Panc1 (cell line): Measurements from ENCODE around the gene RASGRP3.

ENCODE experiments used
- POLR2AphosphoS5 ChIP-seq: IDR thresholded peaks from 2 replicates; pipeline ENCODE4 v1.6.1; 2012; ENCODE audit warnings: mild to moderate bottlenecking, low read depth, low read length, moderate library complexity
- SIN3A ChIP-seq: IDR thresholded peaks from 2 replicates; pipeline ENCODE4 v1.6.1; 2012; ENCODE audit warnings: low read depth, mild to moderate bottlenecking, low read length, moderate library complexity, borderline replicate concordance; ENCODE audit not compliant: insufficient read depth
- TF ChIP-seq, protein P1 (sequence below): fragments of 450-650 bp; IDR thresholded peaks from 2 replicates; pipeline ENCODE4 v1.5.1; 2017; ENCODE audit warnings: mild to moderate bottlenecking

DNA sequence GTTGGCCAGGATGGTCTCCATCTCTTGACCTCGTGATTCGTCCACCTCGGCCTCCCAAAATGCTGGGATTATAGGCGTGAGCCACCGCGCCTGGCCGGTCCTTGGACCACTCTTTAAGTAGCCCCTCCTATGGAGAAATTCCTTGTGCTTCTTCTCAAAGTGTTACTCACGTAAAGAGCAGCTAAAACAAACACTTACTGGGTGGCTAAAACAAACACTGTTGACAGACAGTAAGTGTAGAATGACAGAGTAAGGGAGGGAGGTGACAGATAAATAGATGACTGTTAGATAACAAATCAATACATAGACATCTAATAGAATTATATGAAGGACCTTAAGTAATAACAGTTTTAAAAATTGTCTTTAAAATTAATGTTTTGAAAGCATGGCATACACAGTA, 40.9 kb upstream of the RASGRP3 start:
- TF ChIP-seq POLR2AphosphoS5: no peak
- TF ChIP-seq, protein P1, sequence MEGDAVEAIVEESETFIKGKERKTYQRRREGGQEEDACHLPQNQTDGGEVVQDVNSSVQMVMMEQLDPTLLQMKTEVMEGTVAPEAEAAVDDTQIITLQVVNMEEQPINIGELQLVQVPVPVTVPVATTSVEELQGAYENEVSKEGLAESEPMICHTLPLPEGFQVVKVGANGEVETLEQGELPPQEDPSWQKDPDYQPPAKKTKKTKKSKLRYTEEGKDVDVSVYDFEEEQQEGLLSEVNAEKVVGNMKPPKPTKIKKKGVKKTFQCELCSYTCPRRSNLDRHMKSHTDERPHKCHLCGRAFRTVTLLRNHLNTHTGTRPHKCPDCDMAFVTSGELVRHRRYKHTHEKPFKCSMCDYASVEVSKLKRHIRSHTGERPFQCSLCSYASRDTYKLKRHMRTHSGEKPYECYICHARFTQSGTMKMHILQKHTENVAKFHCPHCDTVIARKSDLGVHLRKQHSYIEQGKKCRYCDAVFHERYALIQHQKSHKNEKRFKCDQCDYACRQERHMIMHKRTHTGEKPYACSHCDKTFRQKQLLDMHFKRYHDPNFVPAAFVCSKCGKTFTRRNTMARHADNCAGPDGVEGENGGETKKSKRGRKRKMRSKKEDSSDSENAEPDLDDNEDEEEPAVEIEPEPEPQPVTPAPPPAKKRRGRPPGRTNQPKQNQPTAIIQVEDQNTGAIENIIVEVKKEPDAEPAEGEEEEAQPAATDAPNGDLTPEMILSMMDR: no peak
- TF ChIP-seq SIN3A: no peak
